HG03135 (cell line): ENCODE results near the gene OVCH2.
"Not testable (repeated sequence)": the region's sequence is repeated elsewhere in the genome, so short reads cannot be mapped to it uniquely, and the experiment has no call there.

ENCODE experiments used
- ATAC-seq: cut with Tn5 transposase; IDR thresholded peaks from one replicate; pipeline ENCODE4 v1.9.1; 2021; ENCODE audit warnings: mild to moderate bottlenecking, moderate library complexity; ENCODE audit not compliant: unreplicated experiment

The OVCH2 gene

DNA sequence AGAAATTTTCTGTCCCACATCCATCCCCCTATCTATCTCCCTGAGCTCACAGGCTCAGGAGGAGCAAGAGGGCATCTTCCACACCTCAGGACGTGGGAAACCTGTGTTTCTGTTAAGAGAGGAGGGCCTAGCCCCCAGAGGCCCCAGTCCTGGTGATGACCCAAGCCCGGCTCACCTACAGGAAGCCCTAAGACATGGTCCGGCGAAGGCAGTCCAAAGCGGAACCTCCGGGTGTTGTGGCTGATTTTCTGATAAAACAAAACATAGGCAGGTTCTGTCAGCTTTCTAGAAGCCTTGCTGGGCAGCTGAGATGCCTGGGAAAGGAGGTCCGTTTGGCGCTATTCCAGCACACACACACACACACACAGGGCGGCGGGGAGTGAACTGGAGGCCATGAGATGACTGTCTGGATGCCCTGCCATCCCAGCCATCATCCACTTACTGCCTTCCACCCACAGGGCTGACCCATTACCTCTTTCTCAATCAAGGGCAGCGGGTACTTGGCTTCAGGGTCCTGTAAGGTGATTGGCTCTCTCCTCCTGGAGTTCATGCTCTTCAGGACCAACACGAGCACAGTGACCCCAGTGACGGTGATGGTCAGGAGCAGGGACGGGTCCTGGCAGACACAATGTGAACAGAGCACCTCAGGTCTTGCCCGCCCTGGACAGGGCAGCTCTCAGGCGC is 33.9 kb downstream of the OVCH2 start:
- peak; percentile 17 for ATAC-seq

DNA sequence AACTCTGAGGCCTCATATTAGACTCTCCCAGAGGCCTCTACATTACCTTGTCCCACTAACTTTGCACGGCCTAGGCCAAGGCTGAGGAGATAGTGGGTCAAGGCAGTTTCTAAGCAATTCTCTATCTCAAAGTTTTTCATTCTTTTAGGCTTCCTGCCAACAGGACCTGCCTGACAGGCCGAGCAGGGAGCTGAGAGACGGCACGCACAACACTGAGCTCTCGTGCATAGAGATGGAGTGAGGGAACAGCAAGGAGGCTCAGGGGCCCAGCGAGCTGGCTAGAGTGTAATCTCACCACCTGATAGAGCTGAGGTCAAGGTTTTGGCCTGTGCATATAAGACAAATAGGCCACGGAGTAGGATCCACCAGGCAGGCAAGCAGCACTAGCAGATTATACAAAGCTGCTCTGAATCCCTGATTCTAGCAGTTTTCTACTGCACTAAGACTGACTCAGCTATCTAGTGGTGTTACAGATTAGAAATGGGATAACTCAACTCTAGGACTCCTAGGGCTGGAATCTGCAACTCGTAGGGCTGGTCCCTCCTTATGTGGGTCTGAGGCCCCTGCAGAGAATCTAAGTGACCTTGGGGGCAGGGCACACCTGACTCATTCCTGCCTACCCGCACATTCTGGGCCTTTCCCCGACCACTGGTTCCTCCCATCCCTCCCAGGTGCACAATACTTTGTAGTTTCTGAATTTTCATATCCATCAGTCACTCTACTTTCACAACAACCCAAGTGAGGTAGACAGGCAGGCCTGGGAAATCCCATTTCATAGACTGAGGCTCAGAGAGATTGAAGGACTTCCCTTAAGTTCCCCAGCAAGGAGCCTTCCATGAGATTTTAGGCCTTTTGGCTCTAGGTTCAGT is 34.7 kb downstream of the OVCH2 start:
- peak; percentile 48 for ATAC-seq

DNA sequence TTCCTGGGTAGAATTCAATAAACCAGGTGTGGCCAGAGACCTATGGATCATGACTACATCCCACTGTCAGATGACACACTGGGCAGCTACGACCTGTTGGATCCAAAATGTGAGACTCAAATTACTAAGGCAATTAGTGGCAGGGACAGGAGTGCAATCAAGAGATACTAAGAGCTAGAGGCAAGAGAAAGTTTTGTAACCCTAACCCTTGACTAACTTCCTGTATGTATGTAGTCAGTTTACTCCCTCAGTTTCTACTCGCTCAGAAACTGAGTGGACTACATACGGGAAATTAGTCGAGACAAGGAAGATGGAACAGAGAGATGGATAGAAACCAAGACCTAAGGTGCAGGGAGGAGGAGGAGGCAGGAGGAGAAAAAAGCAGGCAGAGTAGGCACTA is 35.6 kb downstream of the OVCH2 start:
- no peak for ATAC-seq

DNA sequence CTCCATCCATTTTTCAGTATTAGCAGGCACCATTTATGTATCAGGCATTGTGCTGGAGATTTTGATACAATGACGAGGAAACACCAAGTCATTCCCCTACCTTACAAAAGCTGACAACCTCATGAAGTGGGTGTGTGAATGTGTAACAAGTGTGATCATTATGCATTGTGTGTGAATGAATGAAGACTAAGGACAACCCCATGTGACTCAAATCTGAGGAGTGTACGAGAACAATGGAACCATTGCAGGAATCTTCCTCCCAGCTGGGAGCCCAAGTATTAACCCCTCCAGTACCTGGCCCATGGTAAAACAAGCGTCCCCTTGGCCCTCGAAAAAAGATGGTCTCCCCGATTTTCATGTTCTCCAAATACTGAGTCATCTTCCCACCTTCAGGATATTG is 37.4 kb downstream of the OVCH2 start:
- ATAC-seq, result no peak

DNA sequence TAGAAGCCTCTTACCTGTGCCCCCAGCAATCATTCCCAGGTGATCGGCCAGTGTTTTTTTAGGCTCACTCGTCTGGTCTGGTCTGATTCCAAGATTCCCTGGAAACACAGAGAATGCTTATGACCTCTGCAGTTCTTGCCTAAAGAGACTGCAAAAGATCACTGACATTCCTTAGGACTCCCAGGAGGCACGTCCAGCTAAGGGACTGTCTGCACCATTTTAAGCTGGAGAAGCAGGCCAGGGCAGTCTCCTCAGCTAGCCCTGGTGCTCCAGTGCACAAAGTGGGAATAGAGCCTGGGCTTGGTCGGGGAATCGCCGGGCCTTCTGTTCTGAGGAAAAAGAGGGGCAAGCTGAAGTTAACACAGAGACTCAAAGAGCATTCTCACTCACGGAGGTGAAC is 37.8 kb downstream of the OVCH2 start:
- no peak for ATAC-seq

DNA sequence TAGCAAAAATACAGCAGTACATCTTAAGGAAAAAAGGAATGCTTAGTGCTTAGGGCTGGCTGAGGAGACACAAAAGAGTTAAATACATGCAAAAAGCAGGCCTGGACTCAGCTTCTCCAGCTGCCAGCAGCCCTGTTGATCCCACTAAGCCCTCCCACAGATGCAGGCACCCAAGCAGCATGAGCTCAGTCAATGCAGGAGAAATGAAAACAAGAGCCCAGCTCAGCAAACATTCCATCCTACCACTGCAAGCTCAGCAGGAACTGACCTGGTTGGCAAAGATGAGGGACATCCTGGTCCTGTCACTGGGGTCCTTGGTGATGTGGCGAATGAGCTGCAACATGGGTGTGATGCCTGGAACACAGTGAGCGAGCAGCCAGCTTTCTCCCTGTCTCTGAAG is 38.8 kb downstream of the OVCH2 start:
- ATAC-seq, result no peak

DNA sequence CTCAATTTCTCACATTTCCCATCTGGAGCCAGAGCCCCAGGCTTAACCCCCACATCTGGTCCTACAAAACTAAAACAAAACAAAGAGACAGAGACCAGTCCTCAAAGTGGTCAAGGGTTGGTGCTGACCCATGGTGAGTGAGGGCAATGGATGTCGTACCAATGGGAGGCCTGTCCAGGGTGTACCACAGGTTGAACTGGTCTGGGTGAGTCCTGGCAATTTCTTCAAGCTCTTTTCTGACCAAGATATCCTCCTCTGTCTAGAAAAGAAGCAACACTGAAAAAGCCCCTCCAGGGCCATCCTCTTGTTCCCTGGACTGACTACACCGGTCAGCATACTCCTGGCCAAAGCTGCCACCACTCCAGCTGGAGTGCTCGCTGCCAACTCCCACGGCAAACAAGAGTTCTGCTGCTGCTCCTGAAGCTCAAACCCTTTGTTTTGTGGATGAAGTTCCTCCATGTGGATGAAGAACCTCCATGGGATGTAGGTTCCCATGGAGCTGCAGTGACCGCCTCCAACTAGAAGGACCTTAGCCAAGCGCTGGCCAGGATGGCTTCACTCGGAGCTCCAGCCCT is 39.9 kb downstream of the OVCH2 start:
- no peak for ATAC-seq

DNA sequence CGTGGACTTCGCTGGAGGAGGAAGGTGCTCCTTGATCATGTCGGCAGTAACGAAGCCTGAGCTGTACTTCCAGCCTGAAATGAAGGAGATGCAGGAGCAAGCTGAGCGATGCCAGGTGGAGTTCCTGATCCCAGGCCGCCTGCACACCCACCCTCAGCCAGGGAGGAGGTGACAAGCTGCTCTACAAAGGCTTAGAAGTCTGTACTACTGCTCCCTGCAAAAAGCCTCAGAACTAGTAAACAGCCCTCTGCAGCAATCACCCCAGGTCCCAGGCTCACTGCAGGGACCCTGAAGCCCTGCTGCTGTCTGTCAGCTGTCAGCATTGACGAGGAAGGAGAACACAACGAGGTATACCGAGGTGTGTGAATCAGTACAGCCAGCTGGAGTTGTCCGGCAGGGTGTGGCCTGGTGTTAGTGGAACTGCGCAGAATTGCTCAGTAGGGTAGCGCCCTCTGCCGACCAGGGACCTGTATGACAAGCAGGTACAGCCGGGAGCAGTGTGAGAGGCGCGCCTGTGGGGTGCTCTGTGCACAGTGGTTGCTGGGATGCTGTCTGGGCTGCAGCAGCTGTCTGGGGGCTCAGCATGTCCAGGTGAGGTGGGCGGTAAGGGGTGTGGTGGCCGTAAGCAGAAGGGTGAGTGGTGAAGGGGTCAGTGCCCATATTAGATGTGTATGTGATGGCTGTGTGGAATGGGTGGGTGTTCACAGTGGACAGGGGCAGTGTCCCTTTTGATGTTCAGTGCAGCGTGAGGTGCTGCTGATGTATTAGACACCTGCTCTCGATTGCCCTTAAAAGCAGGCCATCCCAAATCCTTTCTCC is 40.6 kb downstream of the OVCH2 start:
- peak; percentile 98 for ATAC-seq

DNA sequence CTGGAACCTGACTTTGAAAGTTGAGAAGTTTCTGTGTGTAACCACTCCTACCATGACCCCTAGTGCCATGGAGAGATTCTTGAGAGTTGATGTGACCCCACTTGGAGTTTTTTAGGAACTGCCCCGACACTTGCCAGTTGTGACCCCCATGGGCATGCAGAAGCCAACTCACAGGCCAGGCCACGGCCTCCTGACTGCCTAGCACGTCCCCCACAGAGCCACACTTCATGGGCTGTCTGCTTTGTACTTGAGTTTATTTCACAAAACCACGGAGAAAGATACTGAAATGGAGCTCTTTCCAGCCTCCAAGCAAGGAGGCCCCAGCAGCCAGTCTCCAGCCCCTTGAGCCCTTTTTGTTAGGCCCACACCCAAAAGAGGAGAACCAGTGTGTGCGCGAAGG is 41.4 kb downstream of the OVCH2 start:
- ATAC-seq, result no peak

DNA sequence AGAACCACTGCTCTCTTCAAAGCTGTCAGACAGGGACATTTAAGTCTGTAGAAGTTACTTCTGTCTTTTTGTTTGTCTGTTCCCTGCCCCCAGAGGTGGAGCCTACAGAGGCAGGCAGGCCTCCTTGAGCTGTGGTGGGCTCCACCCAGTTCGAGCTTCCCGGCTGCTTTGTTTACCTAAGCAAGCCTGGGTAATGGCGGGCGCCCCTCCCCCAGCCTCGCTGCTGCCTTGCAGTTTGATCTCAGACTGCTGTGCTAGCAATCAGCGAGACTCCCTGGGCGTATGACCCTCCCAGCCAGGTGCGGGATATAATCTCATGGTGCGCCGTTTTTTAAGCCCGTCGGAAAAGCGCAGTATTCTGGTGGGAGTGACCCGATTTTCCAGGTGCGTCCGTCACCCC is 42.7 kb downstream of the OVCH2 start:
- ATAC-seq, result not testable (repeated sequence)

DNA sequence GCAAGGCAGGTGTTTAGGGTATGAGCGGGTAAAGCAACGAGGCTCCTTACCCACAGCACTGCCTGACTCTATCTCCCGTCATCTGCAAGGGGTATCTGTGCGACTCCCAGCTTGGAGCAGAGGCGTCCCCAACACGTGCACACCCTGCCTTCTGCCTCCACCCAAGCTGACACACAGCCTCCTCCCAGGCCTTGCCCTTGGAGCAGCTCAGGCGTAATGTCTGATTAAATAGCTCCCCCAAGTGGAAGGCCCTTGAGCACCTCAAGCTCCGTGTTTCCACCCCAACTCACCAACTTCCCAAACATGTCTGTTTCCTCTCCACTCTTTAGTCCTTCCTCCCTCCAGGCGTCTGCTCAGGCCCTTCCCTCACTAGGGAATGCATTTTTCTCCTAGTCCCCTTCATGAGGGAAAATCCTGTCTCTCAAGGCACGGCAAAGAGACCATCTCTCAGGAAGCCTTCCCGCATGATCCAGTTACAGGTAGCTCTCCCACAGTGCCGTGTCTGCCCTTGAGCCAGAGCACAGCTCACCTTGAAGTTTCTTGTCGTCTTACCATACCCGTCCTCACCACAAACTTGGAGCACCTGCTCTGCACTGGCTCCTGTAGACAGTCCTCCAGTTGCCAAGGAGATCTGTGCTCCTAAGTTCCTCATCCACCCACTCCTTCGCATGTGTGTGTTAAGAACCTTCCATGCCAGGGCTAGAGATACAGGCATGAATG is 48.8 kb downstream of the OVCH2 start:
- ATAC-seq, result no peak

DNA sequence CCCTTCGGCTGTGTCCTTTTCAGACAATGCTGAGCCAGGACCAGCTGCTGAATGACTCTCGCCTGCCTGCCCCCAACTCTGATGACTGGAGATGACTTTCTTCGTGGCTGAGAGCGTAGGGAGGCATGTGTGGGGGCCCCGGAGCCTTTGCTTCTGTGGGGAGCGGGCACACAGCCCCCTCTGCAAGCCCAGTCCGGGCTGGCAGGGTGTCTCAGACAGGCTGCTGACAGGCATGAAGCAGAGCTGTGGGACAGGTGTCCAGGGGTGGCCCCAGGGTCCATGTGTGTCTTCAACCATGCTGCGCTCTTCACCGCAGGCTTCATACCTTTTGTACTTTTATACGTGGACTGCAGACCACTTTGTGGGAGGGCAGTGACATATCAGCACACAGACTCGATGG is 49.6 kb downstream of the OVCH2 start:
- no peak for ATAC-seq

DNA sequence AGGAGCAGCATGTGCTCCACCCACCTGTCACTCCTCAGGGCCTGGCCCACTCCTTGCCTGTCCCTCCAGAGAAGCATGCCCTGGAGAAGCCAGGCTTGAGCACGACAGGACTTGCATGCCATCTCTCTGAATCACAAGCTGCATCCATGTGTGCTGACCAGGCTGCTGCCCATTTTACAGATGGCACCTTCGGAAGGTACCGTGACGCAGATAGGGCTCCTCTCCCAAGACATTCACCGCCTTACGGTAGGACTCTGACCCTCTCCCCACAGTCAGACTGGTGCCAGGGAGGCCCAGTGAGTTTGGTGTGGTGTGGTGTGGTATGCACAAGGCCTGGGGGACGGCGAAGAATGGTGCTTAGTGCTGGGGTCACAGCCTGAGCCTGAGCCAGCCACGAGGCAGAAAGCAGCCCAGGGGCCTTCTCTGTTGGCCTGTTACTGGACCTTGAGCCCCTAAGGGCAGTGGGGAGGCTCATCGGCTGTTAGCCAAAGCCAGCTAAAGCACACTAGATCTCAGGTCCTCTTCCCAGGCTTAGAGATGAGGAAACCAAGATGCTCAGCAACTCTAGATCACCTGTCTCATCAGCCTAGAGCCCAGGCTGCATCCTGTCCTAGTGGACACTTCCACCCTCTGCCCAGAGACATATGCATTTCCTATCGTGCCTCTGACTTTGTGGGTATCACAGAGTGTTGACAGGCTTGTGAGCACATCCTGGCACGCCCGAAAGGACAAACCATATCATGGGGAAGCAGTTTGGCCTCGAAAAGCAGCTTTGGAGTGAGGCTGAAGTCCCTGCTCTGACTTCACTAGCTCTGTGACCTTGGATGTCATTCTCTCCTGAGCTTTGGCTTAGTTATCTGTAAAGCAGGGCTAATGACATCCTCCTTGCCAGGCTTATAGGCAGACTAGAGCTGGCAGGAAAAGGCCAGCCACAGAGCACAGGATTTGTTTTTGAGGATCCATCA is 50.7 kb downstream of the OVCH2 start:
- no peak for ATAC-seq

DNA sequence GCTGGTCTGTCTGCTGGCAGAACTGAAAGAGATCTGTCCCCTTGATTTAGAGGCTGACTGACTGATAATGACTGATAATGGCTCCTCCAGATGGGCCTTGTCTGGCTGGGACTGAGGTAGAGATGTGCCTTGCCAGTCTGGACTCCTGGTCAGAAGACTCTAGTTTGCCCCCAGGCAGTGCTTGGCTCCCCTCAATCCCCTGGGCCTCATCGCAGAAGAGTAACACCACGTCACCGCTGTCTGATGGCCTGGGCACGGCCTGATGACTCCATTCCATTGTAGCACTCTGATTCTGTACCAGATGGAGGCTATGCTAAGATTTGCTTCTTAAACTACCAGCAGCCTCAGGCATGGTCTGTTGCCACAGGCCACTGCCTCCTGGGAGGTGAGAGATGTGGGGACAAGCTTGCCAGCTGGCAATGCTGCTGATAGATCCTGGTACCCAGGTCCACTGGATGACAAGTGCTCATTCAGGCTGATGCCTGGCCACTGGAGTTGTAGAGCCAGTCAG is 52.0 kb downstream of the OVCH2 start:
- no peak for ATAC-seq

DNA sequence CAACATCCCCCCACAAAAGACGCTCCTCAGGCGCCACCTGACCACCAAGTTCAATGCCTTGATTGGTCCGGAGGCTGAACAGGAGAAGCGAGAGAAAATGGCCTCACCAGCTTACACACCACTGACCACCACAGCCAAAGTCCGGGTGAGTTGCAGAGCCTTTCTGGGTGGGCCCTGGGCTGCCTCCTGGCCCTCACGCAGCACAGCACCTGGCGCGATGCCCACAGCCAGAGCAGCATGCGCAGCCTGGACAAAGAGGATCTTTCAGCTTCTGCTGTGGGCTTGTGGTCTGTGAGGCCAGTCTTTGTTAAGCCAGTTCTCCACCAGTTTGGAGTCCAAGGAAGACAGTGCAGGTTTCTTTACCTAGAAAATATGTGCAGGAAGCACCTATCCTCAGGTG is 54.6 kb downstream of the OVCH2 start:
- ATAC-seq, result no peak

DNA sequence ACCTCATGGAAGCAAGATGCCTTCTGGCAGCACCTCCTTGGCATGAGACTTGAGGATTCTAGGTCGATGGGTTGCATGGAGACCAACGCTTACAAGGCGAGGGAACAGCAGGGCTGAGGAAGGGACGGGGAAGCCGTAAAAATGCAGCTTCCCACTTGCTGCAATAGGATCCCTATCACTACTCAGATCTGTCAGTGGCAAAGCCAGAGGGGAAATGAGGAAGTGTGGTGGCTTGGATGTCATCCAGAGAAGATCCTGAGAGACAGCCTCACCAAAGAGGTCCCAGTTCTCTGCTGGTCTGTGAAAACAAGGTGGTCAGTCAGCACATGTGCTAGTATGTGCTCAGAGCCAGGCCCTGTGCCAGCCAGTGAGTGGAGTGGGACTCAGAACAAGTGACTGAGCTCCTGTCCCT is 55.1 kb downstream of the OVCH2 start:
- no peak for ATAC-seq

DNA sequence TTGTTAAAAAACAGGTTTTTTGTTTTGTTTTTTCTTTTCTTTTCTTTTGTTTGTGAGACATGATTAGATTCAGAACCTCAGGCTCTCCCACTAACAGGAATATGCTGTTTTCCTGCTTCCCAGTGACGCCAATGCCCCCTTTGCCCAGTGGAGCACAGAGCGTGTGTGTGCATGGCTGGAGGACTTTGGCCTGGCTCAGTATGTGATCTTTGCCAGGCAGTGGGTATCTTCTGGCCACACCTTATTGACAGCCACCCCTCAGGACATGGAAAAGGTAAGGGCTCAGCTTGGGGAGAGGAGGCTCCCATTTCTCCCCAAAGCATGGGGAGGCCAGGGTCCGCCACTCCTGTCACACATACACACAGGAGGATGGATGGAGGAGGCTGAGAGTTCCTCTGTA is 58.0 kb downstream of the OVCH2 start:
- no peak for ATAC-seq

DNA sequence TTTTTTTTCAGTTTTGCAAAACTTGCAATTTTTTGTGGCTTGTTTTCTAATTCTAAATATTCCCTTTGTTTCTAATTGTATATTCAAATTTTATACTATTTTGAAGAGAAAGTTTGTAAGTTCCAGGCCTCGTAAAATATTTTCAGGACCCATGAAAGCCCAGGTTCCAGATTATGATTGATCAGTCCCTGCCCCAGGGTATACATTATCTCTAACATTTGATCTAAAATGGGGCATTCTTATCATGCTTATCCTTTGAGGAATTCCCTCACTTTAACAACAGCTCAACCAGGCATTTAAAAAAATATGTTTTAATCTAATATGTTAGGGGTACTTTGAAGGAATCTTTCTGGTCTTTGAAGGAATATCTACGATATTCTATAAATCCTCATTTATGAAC is 59.4 kb downstream of the OVCH2 start:
- no peak for ATAC-seq

DNA sequence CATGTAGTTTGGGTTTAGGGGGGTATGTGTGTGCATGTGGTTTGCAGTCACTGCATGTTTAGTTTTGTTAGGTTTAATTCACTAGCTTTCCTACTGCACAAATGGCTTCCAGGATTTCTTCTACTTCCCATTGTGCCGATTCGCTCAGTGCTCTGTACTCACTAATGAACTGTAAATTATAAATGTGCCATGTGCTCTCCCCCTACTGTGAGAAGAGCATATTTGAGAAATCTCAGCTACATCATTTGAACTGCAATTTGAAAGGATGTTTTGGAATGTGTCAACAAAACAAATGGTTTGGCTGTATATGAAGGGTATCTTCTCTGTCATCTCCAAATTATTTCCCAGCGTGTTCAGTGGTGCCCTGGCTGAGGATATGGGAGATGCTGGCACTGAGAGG is 61.1 kb downstream of the OVCH2 start:
- no peak for ATAC-seq
